ENCODE measurements around the gene ANGPTL5. TPM values are rescaled to one million over a fixed set of nuclear protein-coding genes. Genes with fewer than 3 reads are reported as not detected.
A peak's percentile ranks its signal among the peaks of the same experiment; 100 is the strongest.

ANGPTL5 gene
- total RNA-seq, 1 donor = 1.8 TPM

- Histone ChIP-seq H3K36me3 (ENCODE audit: insufficient read depth, low read length) (no peaks in the 10 kb centered on the region), H3K4me2 (ENCODE audit: insufficient read depth, low read length) (no peak overlapping the region), H3K27me3 (ENCODE audit: insufficient read depth, low read length) (no peaks in the 10 kb centered on the region), H2AFZ (ENCODE audit: low read length) (no peak overlapping the region), H3K4me1 (ENCODE audit: insufficient read depth, low read length) (peaks cover 7% of the 10 kb centered on the region), H3K27ac (ENCODE audit: low read depth, low read length) (no peak overlapping the region), H4K20me1 (ENCODE audit: insufficient read depth, low read length) (no peaks in the 10 kb centered on the region), H3K9me3 (ENCODE audit: low read depth, low read length) (no peaks in the 10 kb centered on the region), H3K79me2 (ENCODE audit: insufficient read depth, low read length) (peaks cover 3% of the 10 kb centered on the region), H3K4me3 (ENCODE audit: insufficient read depth, low read length) (no peak overlapping the region)
- TF ChIP-seq CTCF (IDR thresholded peaks at IDR 0.05; ENCODE audit: extremely low read depth, low read depth, low read length) = no peak
- DNase-seq (ENCODE audit: insufficient read length, low spot score, missing footprints) = no peak
These were observed 4.7 kb upstream of the ANGPTL5 start for GRCh38 chr11:101920992-101921391.

DNA sequence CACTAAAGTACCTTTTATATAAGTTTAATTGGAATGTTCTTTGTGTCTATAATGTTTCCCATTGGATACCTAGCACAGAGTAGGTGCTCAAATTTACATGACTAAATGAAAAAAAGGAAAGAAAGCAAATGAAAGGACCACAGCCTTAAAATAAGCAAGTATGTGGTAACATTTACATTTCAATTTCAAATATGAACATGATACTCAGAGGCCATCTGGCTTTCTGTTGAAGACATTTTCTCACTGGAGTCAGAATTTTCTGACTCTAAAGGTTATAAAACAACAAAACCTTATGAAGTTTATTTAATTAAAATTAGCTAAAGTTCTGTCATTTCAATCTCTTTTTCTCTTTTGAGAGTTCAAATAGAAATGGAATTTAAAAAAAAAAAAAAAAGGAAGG lies 904 bp upstream of the ANGPTL5 start:
- no peak overlapping the region for H3K4me3 ChIP-seq (ENCODE audit: insufficient read depth, low read length)
- H3K27ac ChIP-seq (ENCODE audit: low read depth, low read length) = no peak overlapping the region
- peaks cover 3% of the 10 kb centered on the region for H3K79me2 ChIP-seq (ENCODE audit: insufficient read depth, low read length)
- no peak for TF ChIP-seq CTCF (IDR thresholded peaks at IDR 0.05; ENCODE audit: extremely low read depth, low read depth, low read length)
- no peak overlapping the region for H3K4me2 ChIP-seq (ENCODE audit: insufficient read depth, low read length)
- no peak overlapping the region for H2AFZ ChIP-seq (ENCODE audit: low read length)
- H3K27me3 ChIP-seq (ENCODE audit: insufficient read depth, low read length) = no peaks in the 10 kb centered on the region
- no peaks in the 10 kb centered on the region for H3K9me3 ChIP-seq (ENCODE audit: low read depth, low read length)
- no peaks in the 10 kb centered on the region for H4K20me1 ChIP-seq (ENCODE audit: insufficient read depth, low read length)
- H3K4me1 ChIP-seq (ENCODE audit: insufficient read depth, low read length) = peaks cover 36% of the 10 kb centered on the region
- no peak for DNase-seq (ENCODE audit: insufficient read length, low spot score, missing footprints)
- H3K36me3 ChIP-seq (ENCODE audit: insufficient read depth, low read length) = no peaks in the 10 kb centered on the region

- no peaks in the 10 kb centered on the region for H3K36me3 ChIP-seq (ENCODE audit: insufficient read depth, low read length)
- H3K4me3 ChIP-seq (ENCODE audit: insufficient read depth, low read length) = peak overlapping the region; percentile 80
- H2AFZ ChIP-seq (ENCODE audit: low read length) = peak overlapping the region; percentile 88
- H3K27ac ChIP-seq (ENCODE audit: low read depth, low read length) = peak overlapping the region; percentile 92
- no peaks in the 10 kb centered on the region for H3K27me3 ChIP-seq (ENCODE audit: insufficient read depth, low read length)
- H3K4me1 ChIP-seq (ENCODE audit: insufficient read depth, low read length) = peaks cover 36% of the 10 kb centered on the region
- H3K79me2 ChIP-seq (ENCODE audit: insufficient read depth, low read length) = peaks cover 3% of the 10 kb centered on the region
- TF ChIP-seq CTCF (IDR thresholded peaks at IDR 0.05; ENCODE audit: extremely low read depth, low read depth, low read length) = no peak
- H3K9me3 ChIP-seq (ENCODE audit: low read depth, low read length) = no peaks in the 10 kb centered on the region
- H4K20me1 ChIP-seq (ENCODE audit: insufficient read depth, low read length) = no peaks in the 10 kb centered on the region
- peak overlapping the region; percentile 91 for H3K4me2 ChIP-seq (ENCODE audit: insufficient read depth, low read length)
- no peak for DNase-seq (ENCODE audit: insufficient read length, low spot score, missing footprints)
These were observed 481 bp downstream of the ANGPTL5 start for GRCh38 chr11:101915791-101916291.

GRCh38 chr11:101914738-101915426 lies 1.4 kb downstream of the ANGPTL5 start, which contains the start of gene CEP126:
Gene CEP126, plus strand, starts transcription at chr11:101915010. Its CDS starts 275 bp downstream, at chr11:101915285.
- Histone ChIP-seq H3K9me3 (ENCODE audit: low read depth, low read length) (no peaks in the 10 kb centered on the region), H3K27ac (ENCODE audit: low read depth, low read length) (peak within 1 kb of the TSS; percentile 92), H3K79me2 (ENCODE audit: insufficient read depth, low read length) (peaks cover 3% of the 10 kb centered on the region), H3K27me3 (ENCODE audit: insufficient read depth, low read length) (no peaks in the 10 kb centered on the region), H3K4me2 (ENCODE audit: insufficient read depth, low read length) (peak within 1 kb of the TSS; percentile 91), H3K4me1 (ENCODE audit: insufficient read depth, low read length) (peaks cover 36% of the 10 kb centered on the region), H3K36me3 (ENCODE audit: insufficient read depth, low read length) (no peaks in the 10 kb centered on the region), H4K20me1 (ENCODE audit: insufficient read depth, low read length) (no peaks in the 10 kb centered on the region), H3K4me3 (ENCODE audit: insufficient read depth, low read length) (peak within 1 kb of the TSS; percentile 80), H2AFZ (ENCODE audit: low read length) (peak within 1 kb of the TSS; percentile 88)
- TF ChIP-seq CTCF (IDR thresholded peaks at IDR 0.05; ENCODE audit: extremely low read depth, low read depth, low read length) = peak; percentile 26
- peak; percentile 91 for DNase-seq (ENCODE audit: insufficient read length, low spot score, missing footprints)
